H1 (cell line): ENCODE results near the gene ETS1. TPM values are rescaled to one million over a fixed set of nuclear protein-coding genes. Genes with fewer than 3 reads are reported as not detected.

ENCODE experiments used
- ATF3 ChIP-seq: IDR thresholded peaks from 2 replicates; pipeline ENCODE4 v1.6.1; 2011; ENCODE audit warnings: low read depth, mild to moderate bottlenecking, low read length; ENCODE audit not compliant: insufficient read depth
- EGR1 ChIP-seq: IDR thresholded peaks from 2 replicates; pipeline ENCODE4 v1.6.1; 2011; ENCODE audit warnings: low read depth, low read length, borderline replicate concordance
- FOSL1 ChIP-seq: IDR thresholded peaks from 2 replicates; pipeline ENCODE4 v1.6.1; 2011; ENCODE audit warnings: mild to moderate bottlenecking, low read depth, low read length, moderate library complexity; ENCODE audit not compliant: insufficient read depth
- JUND ChIP-seq: IDR thresholded peaks from 2 replicates; pipeline ENCODE4 v1.6.1; 2011; ENCODE audit warnings: mild to moderate bottlenecking, improper control_type of control experiment, low read length
- MAX ChIP-seq: IDR thresholded peaks from 2 replicates; pipeline ENCODE4 v1.6.1; 2012; ENCODE audit warnings: inconsistent platforms
- RAD21 ChIP-seq, 2 experiments: IDR thresholded peaks in 1 of 2; conservative IDR thresholded peaks in 1 of 2; 2 replicates each; pipeline ENCODE4 v1.6.1; 2011; ENCODE audit warnings: low read depth in 2 of 2, low read length in 2 of 2, improper control_type of control experiment in 1 of 2, inconsistent platforms in 1 of 2, mild to moderate bottlenecking in 1 of 2, moderate library complexity in 1 of 2
- TBP ChIP-seq: IDR thresholded peaks from 2 replicates; pipeline ENCODE4 v1.6.1; 2011; ENCODE audit warnings: low read depth, low read length, improper control_type of control experiment
- TCF12 ChIP-seq: IDR thresholded peaks from 2 replicates; pipeline ENCODE4 v1.6.1; 2011; ENCODE audit warnings: low read depth, mild to moderate bottlenecking, low read length
- TEAD4 ChIP-seq: IDR thresholded peaks from 2 replicates; pipeline ENCODE4 v1.6.1; 2012; ENCODE audit warnings: low read depth, low read length, inconsistent platforms, mixed read lengths
- polyA plus RNA-seq, 7 experiments: library from polyadenylated mRNA; depleted of rRNA in 3 of 7; stranded (reverse) in 5 of 7; unstranded in 2 of 7; fragments of >200 nt in 5 of 7; fragments of 200-250 nt in 2 of 7; gene quantifications; 1 replicate in 5 of 7; 2 replicates in 1 of 7; 4 replicates in 1 of 7; pipeline versions ENCODE4 v1.2.1 to v1.2.3, GENCODE V29; 2011 to 2013; ENCODE audit warnings: missing spikeins in 2 of 7, mixed read lengths in 2 of 7
- total RNA-seq: library from RNA; stranded (reverse); fragmentation: NEBNext Ultra II Directional; extraction: Animal tissue kit (Norgen Biotek cat#: 25700); gene quantifications from 2 replicates; pipeline ENCODE4 v1.2.1, GENCODE V29; 2021

Gene ETS1
- total and polyA plus RNA-seq, 2 of the 8 experiments (the other 6 are each of a cell fraction or from before 2014, with no cell fraction given) = 10.0 to 35.3 TPM

GRCh38 chr11:128506999-128507611 lies 80.3 kb downstream of the ETS1 start (continued):
- TF ChIP-seq RAD21 (IDR thresholded peaks at IDR 0.05 in 1 of 2, conservative IDR thresholded peaks at IDR 0.05 in 1 of 2; ENCODE audit: low read depth in 2 of 2, low read length in 2 of 2) (no peak), TEAD4 (no peak), TCF12 (no peak), ATF3 (no peak), TBP (no peak), EGR1 (no peak), MAX (no peak), FOSL1 (no peak), JUND (no peak)
